ENCODE results near the gene IMPG1.

DNA sequence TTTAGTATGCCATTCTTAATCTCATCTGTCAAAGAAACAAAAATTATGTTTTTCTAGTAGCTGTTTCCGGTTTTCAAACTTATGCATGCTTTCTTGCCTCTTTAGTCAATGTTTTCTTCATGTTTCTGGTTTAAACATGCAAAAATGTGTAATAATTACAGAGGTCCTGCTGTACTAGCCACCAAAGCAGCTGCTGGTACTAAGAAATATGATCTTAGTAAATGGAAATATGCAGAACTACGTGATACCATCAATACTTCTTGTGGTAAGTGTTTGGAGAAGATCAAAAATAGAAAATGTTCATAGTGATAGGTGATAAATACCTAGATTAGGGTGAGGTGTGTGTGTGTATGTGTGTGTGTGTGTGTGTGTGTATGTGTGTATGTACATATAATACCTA lies 165.0 kb downstream of the IMPG1 start:
- no peak for TF ChIP-seq YY1 (IDR thresholded peaks at IDR 0.05; ENCODE audit: insufficient read depth, insufficient read length)
- no peak for TF ChIP-seq ZNF274 (IDR thresholded peaks at IDR 0.05; ENCODE audit: low read depth, low read length)
